ENCODE data around the gene KCNIP4.

GRCh38 chr4:21386166-21386780 is 562.3 kb downstream of the KCNIP4 start:
- TF ChIP-seq CTCF (IDR thresholded peaks at IDR 0.05; ENCODE audit: poor library complexity): no peak
- no peak for TF ChIP-seq EZH2 (IDR thresholded peaks at IDR 0.05; ENCODE audit: borderline replicate concordance)

Measured in hepatocyte (in vitro differentiated cells).